ENCODE data around the gene SMIM36.
"Not testable (repeated sequence)": the region's sequence is repeated elsewhere in the genome, so short reads cannot be mapped to it uniquely, and the experiment has no call there.

Gene SMIM36

GRCh38 chr17:55462711-55463110 is 48.5 kb downstream of the SMIM36 start:
- in situ Hi-C loops (cut with HindIII; ENCODE audit: low pct_ligation_motif_present, low pct_unique_long_range_greater_than_20kb, low sequenced_read_pairs): no loop called here
- no peak for DNase-seq

- in situ Hi-C loops (cut with HindIII; ENCODE audit: low pct_ligation_motif_present, low pct_unique_long_range_greater_than_20kb, low sequenced_read_pairs): no loop called here
- no peak for DNase-seq
These were observed 49.0 kb downstream of the SMIM36 start for GRCh38 chr17:55462234-55462633.

GRCh38 chr17:55458978-55459377 is 52.3 kb downstream of the SMIM36 start:
- DNase-seq: peak; percentile 30
- in situ Hi-C loops (cut with HindIII; ENCODE audit: low pct_ligation_motif_present, low pct_unique_long_range_greater_than_20kb, low sequenced_read_pairs): no loop called here

GRCh38 chr17:55458287-55458900 is 52.9 kb downstream of the SMIM36 start:
- DNase-seq: no peak
- in situ Hi-C loops (cut with HindIII; ENCODE audit: low pct_ligation_motif_present, low pct_unique_long_range_greater_than_20kb, low sequenced_read_pairs): no loop called here

- DNase-seq: no peak
- in situ Hi-C loops (cut with HindIII; ENCODE audit: low pct_ligation_motif_present, low pct_unique_long_range_greater_than_20kb, low sequenced_read_pairs): no loop called here
These were observed 54.7 kb downstream of the SMIM36 start for GRCh38 chr17:55456307-55457240.

- in situ Hi-C loops (cut with HindIII; ENCODE audit: low pct_ligation_motif_present, low pct_unique_long_range_greater_than_20kb, low sequenced_read_pairs): no loop called here
- DNase-seq: peak; percentile 65
These were observed 56.3 kb downstream of the SMIM36 start for GRCh38 chr17:55454906-55455474.

- in situ Hi-C loops (cut with HindIII; ENCODE audit: low pct_ligation_motif_present, low pct_unique_long_range_greater_than_20kb, low sequenced_read_pairs): no loop called here
- no peak for DNase-seq
These were observed 57.3 kb downstream of the SMIM36 start for GRCh38 chr17:55453839-55454557.

GRCh38 chr17:55452139-55452790 is 59.0 kb downstream of the SMIM36 start:
- in situ Hi-C loops (cut with HindIII; ENCODE audit: low pct_ligation_motif_present, low pct_unique_long_range_greater_than_20kb, low sequenced_read_pairs): no loop called here
- peak; percentile 29 for DNase-seq

- in situ Hi-C loops (cut with HindIII; ENCODE audit: low pct_ligation_motif_present, low pct_unique_long_range_greater_than_20kb, low sequenced_read_pairs): no loop called here
- no peak for DNase-seq
These were observed 59.5 kb downstream of the SMIM36 start for GRCh38 chr17:55451758-55452138.

GRCh38 chr17:55451203-55451641 is 60.0 kb downstream of the SMIM36 start:
- in situ Hi-C loops (cut with HindIII; ENCODE audit: low pct_ligation_motif_present, low pct_unique_long_range_greater_than_20kb, low sequenced_read_pairs): no loop called here
- no peak for DNase-seq

- in situ Hi-C loops (cut with HindIII; ENCODE audit: low pct_ligation_motif_present, low pct_unique_long_range_greater_than_20kb, low sequenced_read_pairs): no loop called here
- DNase-seq: no peak
These were observed 60.9 kb downstream of the SMIM36 start for GRCh38 chr17:55450232-55450825.

GRCh38 chr17:55448681-55449080 is 62.6 kb downstream of the SMIM36 start:
- DNase-seq: no peak
- in situ Hi-C loops (cut with HindIII; ENCODE audit: low pct_ligation_motif_present, low pct_unique_long_range_greater_than_20kb, low sequenced_read_pairs): no loop called here

- in situ Hi-C loops (cut with HindIII; ENCODE audit: low pct_ligation_motif_present, low pct_unique_long_range_greater_than_20kb, low sequenced_read_pairs): no loop called here
These were observed 64.6 kb downstream of the SMIM36 start for GRCh38 chr17:55446581-55447205.

GRCh38 chr17:55446004-55446403 is 65.2 kb downstream of the SMIM36 start:
- in situ Hi-C loops (cut with HindIII; ENCODE audit: low pct_ligation_motif_present, low pct_unique_long_range_greater_than_20kb, low sequenced_read_pairs); DNase-seq: not testable (repeated sequence)

More at GRCh38 chr17:55446581-55447205, 64.6 kb downstream of the SMIM36 start:
- DNase-seq: no peak

- peak; percentile 62 for DNase-seq
- in situ Hi-C loops (cut with HindIII; ENCODE audit: low pct_ligation_motif_present, low pct_unique_long_range_greater_than_20kb, low sequenced_read_pairs): no loop called here
These were observed 66.5 kb downstream of the SMIM36 start for GRCh38 chr17:55444471-55445441.

- in situ Hi-C loops (cut with HindIII; ENCODE audit: low pct_ligation_motif_present, low pct_unique_long_range_greater_than_20kb, low sequenced_read_pairs): no loop called here
- no peak for DNase-seq
These were observed 67.3 kb downstream of the SMIM36 start for GRCh38 chr17:55443904-55444303.
